ENCODE measurements around the gene NACC2.
"Not testable (repeated sequence)": the region's sequence is repeated elsewhere in the genome, so short reads cannot be mapped to it uniquely, and the experiment has no call there.

Gene NACC2

DNA sequence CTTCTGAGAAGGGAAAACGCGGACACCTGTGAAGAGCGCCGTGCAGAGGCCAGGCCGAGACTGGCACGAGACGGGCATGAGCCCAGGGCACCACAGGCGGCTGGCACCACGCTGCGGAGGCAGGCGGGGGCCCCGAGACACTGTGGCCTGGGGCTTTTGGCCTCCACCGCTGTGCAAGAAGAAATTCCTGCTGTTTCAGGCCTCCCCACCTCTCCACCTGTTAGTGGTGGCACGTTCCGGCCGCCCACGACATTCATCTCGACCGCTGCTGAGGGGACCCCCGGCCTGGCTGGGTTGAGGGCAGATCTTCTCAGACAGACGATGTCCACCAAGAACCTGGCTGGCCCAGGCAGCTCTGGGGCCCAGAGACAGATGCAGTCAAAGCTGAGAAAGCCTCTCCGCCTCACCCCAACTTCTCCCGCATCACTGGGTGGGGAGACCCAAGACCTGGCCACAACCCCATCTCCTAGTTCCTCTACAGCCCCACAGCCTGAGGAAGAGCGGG lies 11.5 kb downstream of the NACC2 start:
- in situ Hi-C loops (cut with MboI; ENCODE audit: low sequenced_read_pairs): no loop called here

DNA sequence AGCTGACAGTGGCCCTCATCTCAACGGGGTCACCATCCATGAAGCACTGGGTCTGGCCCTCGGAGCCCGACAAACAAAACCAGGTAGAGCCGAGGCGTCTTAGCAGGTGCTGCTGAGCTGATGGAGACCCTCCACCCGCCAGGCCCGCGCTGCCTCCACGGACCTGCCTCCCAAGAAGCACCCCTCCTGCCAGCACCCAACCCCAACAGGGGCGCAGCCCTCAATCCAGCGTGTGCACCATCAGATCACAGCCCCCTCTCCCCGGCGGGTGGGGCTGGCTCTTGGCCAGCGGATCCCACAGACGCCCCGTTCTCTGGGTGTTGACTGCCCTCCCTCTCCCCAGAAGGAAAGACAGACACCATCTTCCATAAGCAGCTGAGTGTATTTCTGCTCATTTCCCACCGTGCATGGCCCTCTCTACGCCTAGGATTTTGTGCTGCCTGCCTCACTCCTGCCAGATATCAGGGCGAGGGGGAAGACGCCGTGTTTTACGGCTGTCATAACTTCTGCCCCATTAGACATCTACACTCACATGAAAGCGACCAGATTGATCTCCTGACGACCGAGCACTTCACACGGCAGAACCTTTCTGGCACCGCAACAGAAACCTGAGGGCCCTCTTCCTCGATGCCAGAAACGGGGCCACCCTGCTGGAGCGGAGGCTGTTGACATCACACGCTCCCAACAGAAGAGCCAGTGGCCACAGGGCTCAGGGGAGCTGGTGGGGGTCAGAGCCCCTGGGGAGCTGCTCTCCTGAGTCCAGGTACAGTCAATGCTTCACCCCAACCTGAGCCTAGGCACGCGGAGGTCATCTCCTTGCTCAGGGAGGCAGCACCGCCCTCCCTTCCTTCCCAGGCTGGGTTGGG lies 12.4 kb downstream of the NACC2 start:
- in situ Hi-C loops (cut with MboI; ENCODE audit: low sequenced_read_pairs): no loop called here

DNA sequence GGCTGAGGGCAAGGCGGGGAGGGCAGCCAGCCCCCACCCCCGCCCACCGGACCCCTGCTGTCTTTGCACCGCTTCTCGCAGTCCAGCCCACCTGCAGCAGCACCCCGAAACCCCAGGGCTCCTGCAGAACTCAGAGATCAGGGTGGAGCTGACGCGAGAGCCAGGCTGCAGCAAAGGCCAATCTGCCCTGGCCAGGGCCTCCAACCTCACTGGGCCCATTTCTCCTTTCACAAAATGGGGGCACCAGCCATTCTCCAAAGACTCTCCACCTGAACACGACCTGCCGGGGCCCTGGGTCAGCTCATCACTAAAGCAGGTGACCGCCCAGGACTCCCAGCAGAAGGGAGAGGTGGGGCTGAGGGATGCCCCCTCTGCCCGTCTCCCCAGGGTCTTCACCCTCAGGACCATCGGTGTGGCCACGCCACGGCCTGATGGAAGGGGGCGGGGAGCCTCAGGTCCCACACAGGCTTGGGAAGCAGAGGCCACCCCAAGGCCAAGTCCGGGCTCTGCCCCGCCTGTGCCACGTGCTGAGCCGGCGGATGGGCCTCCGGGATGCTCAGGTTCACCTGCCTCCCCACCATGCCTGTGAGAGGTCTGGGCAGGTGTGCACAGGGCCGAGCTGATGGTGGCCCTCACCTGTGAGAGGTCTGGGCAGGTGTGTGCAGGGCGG lies 13.1 kb downstream of the NACC2 start:
- in situ Hi-C loops (cut with MboI; ENCODE audit: low sequenced_read_pairs): no loop called here

DNA sequence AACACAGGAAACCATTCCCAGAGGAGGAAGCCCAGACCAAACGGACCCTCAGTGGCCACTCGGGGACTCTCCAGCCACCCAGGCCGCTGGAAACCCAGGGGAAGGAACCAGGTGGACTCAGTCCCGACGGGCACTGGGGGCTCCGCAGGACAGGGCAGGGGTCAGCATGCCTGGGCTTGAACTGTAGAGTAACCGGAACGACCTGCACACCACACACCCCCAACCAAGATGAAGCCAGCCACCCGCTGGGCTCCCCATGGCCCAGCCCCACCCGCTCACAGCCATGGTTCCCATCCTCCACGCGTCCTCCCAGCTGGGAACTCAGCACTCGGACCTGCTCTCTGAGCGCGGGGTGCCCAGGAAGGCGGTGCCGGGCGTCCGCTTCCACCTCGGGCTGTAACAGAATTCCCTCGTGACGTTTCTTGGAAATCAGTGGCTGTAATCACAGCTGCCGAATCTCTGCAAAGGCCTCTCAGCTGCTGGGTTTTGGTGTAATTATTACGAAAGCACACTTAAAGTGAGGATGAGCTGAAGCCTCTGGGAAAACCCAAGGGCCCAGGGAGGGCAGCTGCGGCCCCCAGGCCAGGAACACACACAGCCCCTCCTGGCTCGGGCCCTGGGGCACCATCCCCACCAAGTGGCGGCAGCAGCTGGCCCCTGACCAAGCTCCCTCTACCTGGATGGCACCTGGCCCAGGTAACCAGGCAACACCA lies 13.8 kb downstream of the NACC2 start:
- in situ Hi-C loops (cut with MboI; ENCODE audit: low sequenced_read_pairs): no loop called here

DNA sequence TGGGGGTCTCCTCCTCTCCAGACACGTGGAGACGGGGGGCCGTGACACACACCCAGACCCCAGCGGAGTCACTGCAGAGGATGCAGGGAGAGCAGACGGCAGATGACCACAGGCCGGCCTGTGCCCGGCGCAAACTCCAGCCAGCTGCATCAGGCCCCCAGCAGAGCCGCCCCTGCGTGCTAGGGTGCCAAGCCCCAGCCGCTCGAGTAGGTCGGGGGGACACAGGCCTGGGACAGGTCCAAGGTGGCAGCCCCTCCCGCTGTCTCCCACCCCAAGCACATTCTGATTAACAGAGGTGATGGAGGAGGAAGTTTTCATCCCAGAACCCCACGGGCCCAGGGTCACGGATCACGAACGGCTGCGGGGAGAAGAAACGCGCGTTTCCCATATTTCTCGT lies 14.4 kb downstream of the NACC2 start:
- in situ Hi-C loops (cut with MboI; ENCODE audit: low sequenced_read_pairs): no loop called here

DNA sequence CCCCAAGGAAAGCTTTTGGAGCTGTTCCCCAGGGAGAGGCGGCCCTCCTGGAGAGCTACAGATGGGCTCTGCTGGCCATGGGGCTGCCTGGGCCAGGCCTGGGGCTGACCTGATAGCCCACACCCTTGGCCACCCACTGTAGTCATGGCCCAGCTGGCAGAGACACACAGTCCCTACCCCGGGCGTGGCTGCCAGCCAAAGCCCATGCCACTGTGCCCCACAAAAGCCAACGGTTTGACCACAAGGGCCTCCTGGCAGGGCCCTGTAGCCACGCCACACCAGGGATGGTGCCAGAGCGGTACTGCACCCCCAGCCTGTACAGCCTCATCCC lies 15.2 kb downstream of the NACC2 start:
- in situ Hi-C loops (cut with MboI; ENCODE audit: low sequenced_read_pairs): no loop called here

DNA sequence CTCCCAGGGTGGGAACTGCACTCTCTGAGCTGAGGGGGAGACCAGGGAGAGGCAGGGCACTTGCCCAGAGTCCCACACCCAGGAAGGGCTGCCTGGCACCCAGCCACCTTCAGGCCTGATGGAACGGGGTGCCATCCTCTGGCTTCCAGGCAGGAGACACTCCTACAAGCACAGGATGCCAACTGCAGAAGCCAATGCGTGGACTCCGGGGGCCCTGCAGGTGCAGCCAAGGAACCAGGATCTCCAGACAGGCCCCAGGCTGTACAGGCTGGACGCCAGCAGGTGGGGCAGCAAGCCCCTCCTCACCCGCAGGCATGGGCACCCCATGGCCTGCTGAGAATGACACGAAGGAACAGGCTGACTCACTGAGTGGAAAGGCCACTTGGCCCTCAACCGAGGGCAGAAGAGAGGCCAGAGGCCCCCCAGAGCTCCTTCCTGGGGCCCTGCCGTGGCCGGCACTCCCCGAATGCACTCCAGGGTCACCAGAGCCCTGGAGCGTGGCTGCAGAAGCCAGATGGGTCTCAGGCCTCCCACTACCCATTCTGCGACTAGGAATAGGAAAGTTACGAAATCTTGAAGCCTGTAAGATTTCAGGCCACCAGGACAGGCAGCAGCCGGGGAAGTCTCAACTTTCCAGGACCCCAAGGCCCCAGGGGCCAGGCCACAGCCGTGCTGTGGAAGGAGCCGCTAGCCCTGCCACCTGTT lies 15.7 kb downstream of the NACC2 start:
- in situ Hi-C loops (cut with MboI; ENCODE audit: low sequenced_read_pairs): no loop called here

DNA sequence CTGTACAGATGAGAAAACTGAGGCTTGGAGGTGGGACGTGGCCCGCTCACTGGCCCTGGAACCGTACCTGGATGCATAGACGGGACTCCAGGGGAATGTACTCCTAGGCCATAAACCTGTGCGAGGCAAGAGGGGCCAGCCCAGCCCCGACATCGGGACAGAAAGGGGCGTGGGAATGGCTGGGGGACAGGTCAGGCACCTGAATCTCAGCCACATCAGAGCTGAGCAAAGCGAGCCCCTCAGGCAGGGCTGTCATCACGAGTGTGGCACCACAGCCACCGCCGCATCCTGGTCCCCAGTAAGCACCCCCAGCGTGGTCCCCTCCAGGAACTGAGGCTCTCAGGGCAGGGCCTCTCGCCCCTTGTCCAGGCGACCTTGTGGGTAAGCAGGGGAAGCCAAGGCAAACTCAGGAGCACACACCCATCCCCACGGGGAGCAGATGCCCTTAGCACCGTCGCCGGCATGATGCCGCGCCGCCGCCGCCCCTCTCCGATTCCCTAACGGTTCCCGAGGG lies 16.5 kb downstream of the NACC2 start:
- in situ Hi-C loops (cut with MboI; ENCODE audit: low sequenced_read_pairs): no loop called here

DNA sequence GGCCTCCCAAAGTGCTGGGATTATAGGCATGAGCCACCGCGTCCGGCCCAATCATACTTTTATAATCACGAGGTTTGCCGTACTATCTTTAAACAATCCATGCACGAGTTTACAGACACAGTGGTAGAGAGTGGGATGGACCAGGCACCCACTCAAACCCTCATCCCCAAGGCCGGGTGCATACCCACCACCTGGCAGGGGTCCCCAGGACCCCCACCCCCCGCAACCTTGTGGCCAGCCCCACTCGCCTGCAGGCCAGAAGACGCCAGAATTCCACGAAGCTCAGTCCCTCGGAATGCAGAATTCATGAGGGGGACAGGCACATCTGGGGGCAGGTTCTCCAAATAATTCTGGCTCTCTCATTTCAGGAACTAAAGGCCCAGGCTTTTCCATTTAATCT lies 17.1 kb downstream of the NACC2 start:
- in situ Hi-C loops (cut with MboI; ENCODE audit: low sequenced_read_pairs): no loop called here

DNA sequence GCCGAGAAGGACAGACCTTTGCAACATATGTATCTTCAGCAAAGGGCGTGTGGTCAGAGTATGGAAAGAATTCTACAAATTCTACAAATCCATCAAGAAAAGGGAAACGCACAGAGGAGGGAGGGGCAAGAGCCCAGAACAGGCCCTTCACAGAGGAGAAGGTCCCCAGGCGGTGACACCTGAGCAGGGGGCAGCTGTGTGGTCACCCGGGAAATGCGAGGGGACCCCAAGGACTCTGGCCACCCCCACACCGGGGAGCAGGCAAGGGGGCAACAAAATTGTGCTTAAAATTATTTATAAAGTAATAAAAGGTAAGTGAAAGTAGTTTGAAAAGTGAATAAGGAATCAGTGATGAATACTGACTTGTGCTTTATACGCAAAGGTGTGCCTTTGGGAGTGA lies 17.6 kb downstream of the NACC2 start:
- in situ Hi-C loops (cut with MboI; ENCODE audit: low sequenced_read_pairs): no loop called here

DNA sequence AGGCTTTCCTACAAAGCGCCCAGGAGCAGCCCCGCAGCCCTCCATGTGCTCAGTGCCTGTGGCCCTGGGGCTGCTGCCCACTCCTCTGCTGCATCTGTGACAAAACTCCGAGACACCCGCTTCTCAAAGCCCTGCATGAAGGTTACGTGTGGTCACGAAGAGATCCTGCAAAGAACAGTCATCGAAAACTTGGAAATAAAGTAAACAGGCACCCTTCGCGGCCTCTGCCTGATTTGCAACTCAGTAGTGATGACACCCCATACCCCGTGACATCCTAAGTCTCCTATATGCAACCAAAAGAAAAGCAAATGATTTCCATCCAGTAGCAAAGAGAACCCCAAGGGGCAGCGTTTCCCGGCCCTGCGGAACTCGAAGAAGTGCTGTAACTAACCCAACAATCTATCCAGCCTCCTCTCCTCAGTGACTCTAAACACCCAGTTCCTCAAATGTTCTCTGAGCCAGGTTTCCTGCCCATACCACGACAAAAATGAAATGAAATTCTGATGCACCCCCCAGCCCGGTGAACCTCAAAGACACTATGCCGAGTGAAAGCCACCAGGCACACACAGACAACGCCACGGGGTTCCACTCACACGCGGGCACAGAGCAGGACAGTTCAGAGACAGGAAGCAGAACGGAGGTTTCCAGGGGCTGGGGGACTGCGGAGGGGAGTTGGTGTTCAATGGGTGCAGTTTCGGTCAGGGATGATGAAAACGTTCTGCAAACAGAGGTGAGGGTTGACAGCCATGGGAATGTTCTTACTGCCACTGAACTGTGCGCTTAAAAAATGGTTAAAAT lies 19.0 kb downstream of the NACC2 start:
- in situ Hi-C loops (cut with MboI; ENCODE audit: low sequenced_read_pairs): no loop called here

DNA sequence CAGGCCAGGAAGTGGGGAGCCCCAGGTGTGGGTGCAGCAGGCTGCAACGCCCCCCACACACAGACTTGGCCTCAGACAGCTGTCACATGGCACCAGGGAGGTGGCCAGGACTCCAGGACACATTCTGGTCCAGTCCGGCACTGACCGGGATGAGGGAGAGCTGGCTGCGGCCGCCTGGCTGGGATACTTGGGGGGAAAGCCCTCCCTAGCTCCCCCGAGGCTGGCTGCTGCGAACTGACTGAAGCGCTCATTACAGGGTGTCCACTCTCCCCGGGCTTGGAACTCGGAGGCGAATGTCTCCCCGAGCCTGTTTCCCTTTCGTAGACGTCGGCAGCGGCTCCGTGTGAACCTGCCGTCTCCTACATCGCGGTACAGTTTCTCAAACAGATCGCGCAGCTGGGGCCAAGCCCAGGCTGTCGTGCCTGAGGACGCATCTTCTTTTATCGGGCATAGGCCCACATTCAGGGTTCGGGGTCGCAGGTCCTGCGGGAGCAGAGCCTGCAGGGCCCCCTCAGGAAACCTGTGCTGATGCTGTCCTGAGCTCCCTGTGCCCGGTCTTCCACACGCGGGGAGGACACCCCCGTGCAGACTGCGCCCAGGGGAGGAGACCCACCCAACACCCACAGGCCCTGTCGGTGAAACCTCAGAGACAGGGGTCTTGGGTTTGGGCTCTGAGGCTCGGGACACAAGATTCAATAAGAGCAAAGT lies 19.8 kb downstream of the NACC2 start:
- in situ Hi-C loops (cut with MboI; ENCODE audit: low sequenced_read_pairs): no loop called here

DNA sequence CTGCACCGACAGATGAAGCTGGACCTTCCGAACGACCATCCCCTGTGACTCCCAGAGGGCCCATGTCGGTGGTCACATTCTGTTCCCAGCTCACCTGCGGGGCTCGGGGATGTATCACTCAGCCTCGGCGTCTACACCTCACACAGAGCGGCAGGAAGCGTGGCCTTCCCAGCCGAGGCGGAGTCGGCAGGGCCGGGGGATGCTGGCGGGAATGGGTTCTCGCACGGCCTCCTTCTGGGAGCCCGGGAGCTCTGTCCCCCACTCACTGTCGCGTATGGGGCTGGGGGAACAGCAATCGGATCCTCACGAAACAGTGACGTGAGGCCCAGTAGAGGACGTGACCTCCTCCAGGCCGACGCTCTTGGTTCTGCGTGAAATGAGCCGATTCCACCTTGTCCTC lies 20.4 kb downstream of the NACC2 start:
- in situ Hi-C loops (cut with MboI; ENCODE audit: low sequenced_read_pairs): no loop called here

DNA sequence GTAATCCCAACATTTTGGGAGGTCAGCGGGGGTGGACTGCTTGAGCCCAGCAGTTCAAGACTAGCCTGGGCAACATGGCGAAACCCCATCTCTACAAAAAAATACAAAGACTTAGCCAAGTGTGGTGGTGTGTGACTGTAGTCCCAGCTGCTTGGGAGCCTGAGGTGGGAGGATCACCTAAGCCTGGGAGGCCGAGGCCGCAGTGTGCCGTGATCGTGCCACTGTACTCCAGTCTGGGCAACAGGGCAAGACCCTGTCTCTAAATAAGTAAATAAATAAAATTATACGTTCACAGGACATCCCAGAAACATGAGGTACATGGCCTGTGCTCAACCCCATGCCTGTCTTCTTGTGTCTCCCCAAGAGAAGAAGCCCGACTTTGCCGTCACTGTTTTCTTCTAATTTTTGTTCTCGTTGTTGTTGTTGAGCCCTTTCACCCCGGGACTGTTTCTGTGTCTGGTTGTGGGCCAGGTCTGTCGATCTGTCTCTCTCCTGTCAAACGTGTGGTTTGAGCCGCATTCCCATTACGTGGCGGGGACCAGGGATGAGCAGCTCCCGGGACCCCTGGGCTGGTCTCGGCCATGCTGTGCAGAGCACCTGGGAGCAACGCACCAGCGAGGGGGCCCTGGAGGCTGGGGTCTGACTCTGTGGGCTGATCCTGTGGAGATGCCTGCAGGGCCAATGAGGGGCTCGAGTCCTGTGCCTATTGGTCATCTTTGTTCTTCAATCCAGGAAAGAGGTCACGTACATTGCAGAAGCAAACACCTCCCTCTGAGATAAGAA lies 32.2 kb downstream of the NACC2 start:
- in situ Hi-C loops (cut with MboI; ENCODE audit: low sequenced_read_pairs): no loop called here

DNA sequence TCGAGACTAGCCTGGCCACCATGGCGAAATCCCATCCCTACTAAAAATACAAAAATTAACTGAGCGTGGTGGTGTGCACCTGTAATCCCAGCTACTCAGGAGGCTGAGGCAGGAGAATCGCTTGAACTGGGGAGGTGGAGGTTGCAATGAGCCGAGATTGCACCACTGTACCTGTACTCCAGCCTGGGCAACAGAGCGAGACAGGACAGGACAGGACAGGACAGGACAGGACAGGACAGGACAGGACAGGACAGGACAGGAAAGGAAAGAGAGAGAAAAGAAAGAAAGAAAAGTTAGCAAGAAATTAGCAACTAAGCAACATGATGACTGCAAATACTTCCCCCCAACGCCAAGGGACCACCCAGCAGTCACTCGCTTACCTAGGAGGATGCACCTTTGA lies 33.2 kb downstream of the NACC2 start:
- in situ Hi-C loops (cut with MboI; ENCODE audit: low sequenced_read_pairs): not testable (repeated sequence)

DNA sequence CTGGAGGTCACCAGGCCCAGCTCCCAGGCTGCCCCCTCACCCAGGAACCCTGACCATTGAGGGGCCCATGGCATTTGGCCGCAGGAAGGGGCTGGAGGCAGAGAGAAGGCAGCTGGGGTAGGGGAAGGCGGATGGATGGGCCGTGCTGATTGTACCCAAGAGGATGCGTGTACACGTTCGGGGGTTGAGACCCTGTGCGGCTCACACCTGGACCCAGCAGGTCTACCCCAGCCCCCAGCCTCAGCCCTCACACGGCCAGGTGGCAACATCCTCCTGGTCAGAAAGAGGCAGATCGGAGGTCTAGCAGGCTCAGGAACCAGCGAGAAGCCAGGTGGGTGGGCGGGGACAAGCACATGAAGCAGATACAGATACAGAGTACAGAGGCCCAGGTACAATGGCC lies 33.7 kb downstream of the NACC2 start:
- in situ Hi-C loops (cut with MboI; ENCODE audit: low sequenced_read_pairs): no loop called here

DNA sequence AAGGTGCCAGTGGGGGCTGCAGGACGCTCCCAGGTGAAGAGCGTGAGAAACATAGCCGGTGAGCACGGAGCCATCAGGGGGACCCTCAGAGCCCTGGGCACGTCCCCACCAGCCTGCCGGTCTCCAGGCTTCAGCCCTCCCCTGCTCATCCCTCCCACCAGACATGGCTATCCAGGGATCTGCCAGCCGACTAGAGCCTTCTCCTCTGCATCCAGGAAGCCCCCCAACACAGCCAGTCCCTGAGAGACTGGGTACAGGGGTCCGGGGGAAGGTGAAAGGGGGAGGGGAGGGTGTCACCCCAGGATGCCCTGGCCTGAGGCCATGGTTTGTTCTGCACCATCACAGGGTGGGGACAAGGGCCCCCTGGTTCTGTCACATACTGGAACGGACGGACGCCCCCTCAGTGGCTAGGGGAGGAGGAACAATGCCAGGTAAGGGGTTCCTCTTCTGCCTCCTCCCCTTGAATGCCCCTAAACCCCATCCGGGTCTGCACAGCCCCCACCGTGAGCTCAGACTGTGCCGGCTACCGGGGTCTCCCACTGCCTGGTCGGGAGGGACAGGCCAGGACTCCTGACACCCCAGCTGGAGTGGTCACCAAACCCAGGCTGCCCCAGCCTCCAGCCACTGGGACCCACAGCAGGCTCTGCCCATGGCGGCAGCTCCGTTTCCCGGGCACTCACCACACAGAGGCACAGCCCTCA lies 34.3 kb downstream of the NACC2 start:
- in situ Hi-C loops (cut with MboI; ENCODE audit: low sequenced_read_pairs): no loop called here
